Tibial nerve (tissue), 4 donors: ENCODE measurements around the gene PIGV. TPM values are rescaled to one million over a fixed set of nuclear protein-coding genes. Genes with fewer than 3 reads are reported as not detected.

Experiments used
- DNase-seq, 2 donors: peaks; one replicate each; pipeline ENCODE4 v3.0.0-alpha.2; 2019; ENCODE audit warnings: low spot score in 2 of 2
- H3K27ac ChIP-seq, 4 donors: fragments of 200-600 bp; sonication (generic) in 3 of 4; one replicate each; pipeline ENCODE4 v1.5.1; 2017 to 2019; ENCODE audit warnings: mild to moderate bottlenecking in 1 of 4
- H3K27me3 ChIP-seq, 2 donors: fragments of 200-600 bp; sonication (generic) in 1 of 2; one replicate each; pipeline versions ENCODE4 v1.5.1 to v1.6.0; 2017 to 2019
- H3K36me3 ChIP-seq, 3 donors: fragments of 200-600 bp; sonication (generic); one replicate each; pipeline ENCODE4 v1.5.1; 2018 to 2019
- H3K4me1 ChIP-seq, 4 donors: fragments of 200-600 bp; sonication (generic) in 3 of 4; one replicate each; pipeline ENCODE4 v1.5.1; 2017 to 2019
- H3K4me3 ChIP-seq, 4 donors: fragments of 200-600 bp; sonication (generic) in 3 of 4; one replicate each; pipeline ENCODE4 v1.5.1; 2017 to 2019; ENCODE audit warnings: mild to moderate bottlenecking in 1 of 4, moderate library complexity in 1 of 4
- H3K9me3 ChIP-seq, 4 donors: fragments of 200-600 bp; sonication (generic) in 3 of 4; one replicate each; pipeline ENCODE4 v1.5.1; 2017 to 2019
- EP300 ChIP-seq, 2 donors: sonication (generic); formaldehyde crosslinking; IDR thresholded peaks; one replicate each; pipeline ENCODE4 v1.6.1; 2017; ENCODE audit warnings: antibody characterized with exemption in 2 of 2, mild to moderate bottlenecking in 1 of 2
- POLR2A ChIP-seq, 2 donors: fragments of 450-650 bp; IDR thresholded peaks; one replicate each; pipeline ENCODE4 v1.6.1; 2017; ENCODE audit warnings: antibody characterized with exemption in 2 of 2, mild to moderate bottlenecking in 2 of 2, moderate library complexity in 2 of 2
- WGBS, 2 donors: methylation state at CpG; one replicate each; pipeline ENCODE4 v1.1.5; 2018; 5-methylcytosine and 5-hydroxymethylcytosine counted together
- total RNA-seq, 4 donors: library from RNA; depleted of rRNA; stranded (reverse); fragments of >200 nt; gene quantifications; one replicate each; pipeline ENCODE4 v1.1.0, GENCODE V29; 2016
- TF ChIP-seq, protein P1 (sequence below), 5 experiments: fragments of 200-600 bp in 3 of 5; fragments of 450-650 bp in 2 of 5; sonication (generic) in 3 of 5; IDR thresholded peaks; one replicate each; pipeline ENCODE4 v1.5.1; 2016 to 2019; ENCODE audit warnings: antibody characterized with exemption in 5 of 5, mild to moderate bottlenecking in 3 of 5, moderate library complexity in 2 of 5

PIGV gene
- total RNA-seq, 4 donors from 2014 or later = 9.3 to 22.2 (median 17.6) TPM

DNA sequence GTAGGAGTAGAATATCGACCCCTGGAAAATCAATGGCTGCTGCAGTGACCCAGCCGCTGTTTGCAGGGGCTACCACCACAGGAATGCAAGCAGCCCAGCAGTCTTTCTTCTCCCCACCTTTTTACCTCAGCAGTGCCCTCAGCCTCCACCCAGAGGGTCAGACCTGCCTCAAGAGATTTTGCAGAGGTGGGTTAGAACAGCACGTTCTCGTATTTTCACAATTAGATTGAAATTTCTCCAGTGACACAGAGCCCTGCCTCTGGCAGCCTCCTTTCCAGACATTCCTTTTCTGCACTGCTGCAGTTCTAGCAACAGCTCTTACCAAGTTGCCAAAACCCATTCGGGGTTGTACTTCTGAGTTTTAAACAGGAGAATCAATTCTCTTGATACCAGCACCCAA lies 38.3 kb upstream of the PIGV start:
- 52 to 73% methylated on average over 5 of the region's 5 CpGs for WGBS, 2 donors
- TF ChIP-seq EP300 (IDR thresholded peaks at IDR 0.05) = peak; percentile 33 to 73
- no peak for TF ChIP-seq POLR2A (IDR thresholded peaks at IDR 0.05)
- peak overlapping the region in 3 of 4 donors; percentile 10 to 74 (median 73) for H3K27ac ChIP-seq

DNA sequence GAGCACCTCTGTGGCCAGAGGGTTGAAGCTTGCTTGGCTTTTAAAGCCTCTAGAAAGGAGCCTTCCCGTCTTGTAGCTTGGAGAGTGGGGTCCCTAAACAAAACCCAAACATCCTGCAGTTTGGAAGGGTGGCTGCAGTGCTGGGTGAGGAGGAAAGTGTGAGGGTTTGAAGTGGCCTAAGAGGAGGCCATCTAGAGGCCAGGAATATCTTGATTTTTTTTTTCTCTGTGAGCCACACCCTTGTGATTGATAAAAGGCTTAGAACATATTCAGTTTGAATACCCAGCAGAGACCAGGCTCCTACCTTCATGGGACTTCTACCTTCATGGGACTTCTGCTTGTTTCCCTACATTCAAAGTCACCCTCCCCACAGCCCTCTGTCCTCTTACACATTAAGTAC lies 37.3 kb upstream of the PIGV start:
- peaks cover 0 to 92% (median 33%) of the 10 kb centered on the region in 4 donors for H3K4me1 ChIP-seq

More for the DNA sequence above, 38.3 kb upstream of the PIGV start:
- Histone ChIP-seq H3K27me3 (no peaks in the 10 kb centered on the region), H3K9me3 (no peaks in the 10 kb centered on the region), H3K4me1 (peaks cover 0 to 98% (median 37%) of the 10 kb centered on the region in 4 donors), H3K4me3 (no peak overlapping the region), H3K36me3 (peaks cover 0 to 52% (median 11%) of the 10 kb centered on the region in 3 donors)
- no peak for DNase-seq

DNA sequence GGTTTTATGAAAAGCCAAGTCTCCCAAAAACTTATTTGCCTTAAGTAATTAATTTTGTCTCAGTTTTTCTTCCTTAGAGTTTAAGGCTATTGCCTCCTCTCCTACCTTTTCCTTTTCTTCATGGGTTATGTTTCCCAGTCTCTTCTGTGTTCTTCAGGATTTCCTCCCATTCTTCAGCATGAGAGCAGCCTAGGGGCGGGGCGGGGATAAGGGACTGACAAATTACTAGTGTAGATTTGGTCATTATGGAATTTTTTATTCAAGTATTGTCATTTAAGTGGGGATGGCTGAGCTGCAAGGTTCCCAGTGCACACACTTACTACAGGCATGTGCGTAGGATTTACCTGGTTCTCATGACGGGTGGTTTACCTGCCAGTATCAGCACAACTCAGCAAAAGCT lies 35.2 kb upstream of the PIGV start:
- no peak for TF ChIP-seq EP300 (IDR thresholded peaks at IDR 0.05)
- TF ChIP-seq, protein P1, sequence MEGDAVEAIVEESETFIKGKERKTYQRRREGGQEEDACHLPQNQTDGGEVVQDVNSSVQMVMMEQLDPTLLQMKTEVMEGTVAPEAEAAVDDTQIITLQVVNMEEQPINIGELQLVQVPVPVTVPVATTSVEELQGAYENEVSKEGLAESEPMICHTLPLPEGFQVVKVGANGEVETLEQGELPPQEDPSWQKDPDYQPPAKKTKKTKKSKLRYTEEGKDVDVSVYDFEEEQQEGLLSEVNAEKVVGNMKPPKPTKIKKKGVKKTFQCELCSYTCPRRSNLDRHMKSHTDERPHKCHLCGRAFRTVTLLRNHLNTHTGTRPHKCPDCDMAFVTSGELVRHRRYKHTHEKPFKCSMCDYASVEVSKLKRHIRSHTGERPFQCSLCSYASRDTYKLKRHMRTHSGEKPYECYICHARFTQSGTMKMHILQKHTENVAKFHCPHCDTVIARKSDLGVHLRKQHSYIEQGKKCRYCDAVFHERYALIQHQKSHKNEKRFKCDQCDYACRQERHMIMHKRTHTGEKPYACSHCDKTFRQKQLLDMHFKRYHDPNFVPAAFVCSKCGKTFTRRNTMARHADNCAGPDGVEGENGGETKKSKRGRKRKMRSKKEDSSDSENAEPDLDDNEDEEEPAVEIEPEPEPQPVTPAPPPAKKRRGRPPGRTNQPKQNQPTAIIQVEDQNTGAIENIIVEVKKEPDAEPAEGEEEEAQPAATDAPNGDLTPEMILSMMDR (IDR thresholded peaks at IDR 0.05) = no peak
- TF ChIP-seq POLR2A (IDR thresholded peaks at IDR 0.05) = no peak
- H3K27me3 ChIP-seq = no peaks in the 10 kb centered on the region
- no peak overlapping the region for H3K4me3 ChIP-seq
- peak overlapping the region in 2 of 4 donors; percentile 63 to 73 for H3K27ac ChIP-seq
- peaks cover 0 to 72% (median 21%) of the 10 kb centered on the region in 4 donors for H3K4me1 ChIP-seq
- WGBS, 2 donors = 90 to 92% methylated on average over 4 of the region's 4 CpGs
- H3K9me3 ChIP-seq = no peaks in the 10 kb centered on the region
- no peak for DNase-seq
- H3K36me3 ChIP-seq = peaks cover 0 to 41% (median 4%) of the 10 kb centered on the region in 3 donors

More for the DNA sequence above, 37.3 kb upstream of the PIGV start:
- no peak for TF ChIP-seq EP300 (IDR thresholded peaks at IDR 0.05)
- TF ChIP-seq, protein P1 (IDR thresholded peaks at IDR 0.05) = no peak
- no peak for TF ChIP-seq POLR2A (IDR thresholded peaks at IDR 0.05)
- Histone ChIP-seq H3K36me3 (peaks cover 0 to 49% (median 9%) of the 10 kb centered on the region in 3 donors), H3K4me3 (no peak overlapping the region), H3K27me3 (no peaks in the 10 kb centered on the region), H3K27ac (peak overlapping the region; percentile 10 to 74 (median 42)), H3K9me3 (no peaks in the 10 kb centered on the region)
- WGBS, 2 donors = 80 to 83% methylated on average over 1 of the region's 1 CpG
- no peak for DNase-seq

DNA sequence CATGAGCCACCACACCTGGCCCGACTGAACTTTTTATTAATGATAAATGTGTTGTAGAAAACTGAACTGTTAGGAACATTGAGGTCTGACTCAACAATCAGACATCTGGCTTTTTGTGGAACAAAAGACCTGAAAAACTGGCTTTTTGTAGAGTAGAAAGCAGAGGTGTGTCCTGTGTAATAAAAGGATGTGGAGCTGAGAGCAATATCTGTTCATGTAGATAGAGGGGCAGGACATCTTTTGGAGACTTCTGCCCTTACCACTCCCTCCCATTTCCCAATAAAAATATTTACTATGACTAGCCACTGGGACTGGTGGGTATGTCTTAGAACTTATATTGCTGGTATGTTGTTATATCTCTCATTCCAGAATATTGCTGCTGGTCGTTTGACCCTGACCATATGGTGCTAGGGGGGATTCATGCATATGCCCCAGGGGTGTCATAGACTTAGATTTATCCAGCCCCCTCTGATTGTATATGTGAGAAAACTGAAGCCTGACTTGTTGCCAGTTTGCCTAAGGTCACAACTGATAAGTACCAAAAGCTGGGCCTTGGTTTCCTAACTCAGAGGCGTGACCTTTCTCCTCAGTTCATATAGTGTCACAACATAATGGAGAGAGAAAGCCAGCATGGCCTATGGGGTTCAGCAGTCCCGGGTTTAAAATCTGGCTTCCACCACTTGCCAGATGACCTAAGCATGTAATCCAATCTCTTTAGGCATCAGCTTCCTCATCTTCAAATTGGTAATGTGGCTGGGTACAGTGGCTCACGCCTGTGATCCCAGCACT lies 33.5 kb upstream of the PIGV start:
- 75 to 86% methylated on average over 5 of the region's 5 CpGs for WGBS, 2 donors
- Histone ChIP-seq H3K4me3 (no peak overlapping the region), H3K4me1 (peaks cover 0 to 64% (median 13%) of the 10 kb centered on the region in 4 donors), H3K27ac (peak overlapping the region in 1 of 4 donors; percentile 73), H3K36me3 (peaks cover 0 to 58% (median 4%) of the 10 kb centered on the region in 3 donors), H3K9me3 (no peaks in the 10 kb centered on the region), H3K27me3 (no peaks in the 10 kb centered on the region)
- TF ChIP-seq POLR2A (IDR thresholded peaks at IDR 0.05) (no peak), EP300 (IDR thresholded peaks at IDR 0.05) (no peak)
- TF ChIP-seq, protein P1 (IDR thresholded peaks at IDR 0.05) = no peak
- no peak for DNase-seq

DNA sequence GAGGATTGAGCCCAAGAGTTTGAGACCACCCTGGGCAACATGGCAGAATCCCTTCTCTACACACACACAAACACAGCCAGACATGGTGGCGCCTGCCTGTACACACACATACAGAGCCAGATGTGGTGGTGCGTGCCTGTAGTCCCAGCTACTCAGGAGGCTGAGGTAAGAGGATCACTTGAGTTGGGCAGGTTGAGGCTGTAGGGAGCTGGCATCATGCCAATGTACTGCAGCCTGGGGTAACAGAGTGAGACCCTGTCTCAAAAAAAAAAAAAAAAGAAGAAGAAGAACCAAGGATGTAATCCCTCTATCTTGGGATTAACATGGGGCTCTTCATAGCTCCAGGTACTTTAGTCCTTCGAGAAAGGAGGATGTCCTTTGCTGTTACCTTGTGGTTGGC lies 29.4 kb upstream of the PIGV start:
- Histone ChIP-seq H3K4me3 (no peak overlapping the region), H3K36me3 (peaks cover 0 to 80% (median 18%) of the 10 kb centered on the region in 3 donors), H3K27me3 (no peaks in the 10 kb centered on the region), H3K27ac (peak overlapping the region in 1 of 4 donors; percentile 48), H3K4me1 (peaks cover 0 to 27% (median 0%) of the 10 kb centered on the region in 4 donors), H3K9me3 (no peaks in the 10 kb centered on the region)
- TF ChIP-seq POLR2A (IDR thresholded peaks at IDR 0.05) (no peak), EP300 (IDR thresholded peaks at IDR 0.05) (no peak)
- TF ChIP-seq, protein P1 (IDR thresholded peaks at IDR 0.05) = no peak
- DNase-seq = no peak
- 94 to 100% methylated on average over 3 of the region's 3 CpGs for WGBS, 2 donors
